Activated T-cell treated with anti-CD3 and anti-CD28 coated beads, Interleukin-2, amount 50 U/mL, for 4 hours (primary cell): ENCODE data around the gene GRID2. TPM values are rescaled to one million over a fixed set of nuclear protein-coding genes. Genes with fewer than 3 reads are reported as not detected.

Experiments
- ATAC-seq, 2 donors: fragments of 200-7000 bp; cut with Tn5 transposase; one replicate each; pipeline ENCODE4 v1.10.0; 2021
- DNase-seq: peaks from one replicate; pipeline ENCODE4 v3.0.0-alpha.2; 2020
- H3K27me3 Mint-ChIP-seq: one replicate; pipeline ENCODE4 v1.8.0; 2021; ENCODE audit warnings: low read depth, mixed read lengths
- H3K36me3 Mint-ChIP-seq: one replicate; pipeline ENCODE4 v1.8.0; 2022; ENCODE audit warnings: mixed read lengths; ENCODE audit not compliant: insufficient read depth
- H3K4me1 Mint-ChIP-seq: one replicate; pipeline ENCODE4 v1.8.0; 2021; ENCODE audit warnings: low read depth, mixed read lengths
- H3K4me3 Mint-ChIP-seq: one replicate; pipeline ENCODE4 v1.8.0; 2021; ENCODE audit warnings: mild to moderate bottlenecking, moderate library complexity, mixed read lengths
- H3K9me3 Mint-ChIP-seq: one replicate; pipeline ENCODE4 v1.8.0; 2021; ENCODE audit warnings: mixed read lengths
- total RNA-seq, 3 donors: library from RNA; stranded (reverse); gene quantifications; one replicate each; pipeline ENCODE4 v1.2.1, GENCODE V29; 2021

The GRID2 gene
- total RNA-seq, 3 donors from 2014 or later = 0.22 TPM; not detected in 2

DNA sequence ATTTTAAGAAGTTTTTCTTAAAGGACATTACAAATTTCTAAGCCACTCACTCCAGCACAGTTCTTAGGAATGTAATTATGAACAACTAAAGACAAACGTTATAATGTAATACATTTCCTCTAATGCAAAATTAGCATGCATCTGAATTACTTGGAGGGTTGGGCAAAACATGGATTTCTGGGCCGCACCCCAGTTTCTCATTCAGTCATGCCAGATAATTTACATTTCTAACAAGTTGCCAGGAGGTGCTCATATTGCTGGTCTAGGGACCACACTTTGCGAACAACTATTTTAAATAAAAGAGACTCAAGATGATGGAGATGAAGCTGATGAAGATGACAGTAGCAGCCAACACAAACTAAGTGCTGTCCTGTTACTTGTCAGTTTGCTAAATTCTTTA is 840.1 kb downstream of the GRID2 start:
- no peak for ATAC-seq
- Mint-ChIP-seq H3K27me3 (no peaks in the 10 kb centered on the region), H3K36me3 (no peaks in the 10 kb centered on the region), H3K4me1 (no peaks in the 10 kb centered on the region), H3K4me3 (no peak overlapping the region), H3K9me3 (no peaks in the 10 kb centered on the region)
- DNase-seq = no peak

DNA sequence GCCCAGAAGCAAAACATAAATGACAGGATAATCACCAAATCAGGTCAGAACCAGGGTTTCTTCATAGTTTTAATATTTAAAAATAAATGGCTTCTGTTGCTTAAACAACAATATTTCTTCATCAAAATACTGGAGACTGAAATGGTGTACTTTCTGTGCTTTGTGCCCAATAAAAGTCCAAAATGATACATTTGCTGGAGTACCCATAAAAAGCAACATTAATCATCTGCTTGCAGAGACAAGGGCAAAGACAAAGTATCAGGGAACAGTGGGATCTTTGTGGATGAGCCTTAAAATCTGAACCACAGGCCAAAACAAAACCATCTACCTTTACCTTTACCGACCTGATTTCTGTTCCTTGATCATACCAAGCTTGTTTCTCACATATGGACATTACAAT is 840.9 kb downstream of the GRID2 start:
- H3K27me3 Mint-ChIP-seq = no peaks in the 10 kb centered on the region

DNA sequence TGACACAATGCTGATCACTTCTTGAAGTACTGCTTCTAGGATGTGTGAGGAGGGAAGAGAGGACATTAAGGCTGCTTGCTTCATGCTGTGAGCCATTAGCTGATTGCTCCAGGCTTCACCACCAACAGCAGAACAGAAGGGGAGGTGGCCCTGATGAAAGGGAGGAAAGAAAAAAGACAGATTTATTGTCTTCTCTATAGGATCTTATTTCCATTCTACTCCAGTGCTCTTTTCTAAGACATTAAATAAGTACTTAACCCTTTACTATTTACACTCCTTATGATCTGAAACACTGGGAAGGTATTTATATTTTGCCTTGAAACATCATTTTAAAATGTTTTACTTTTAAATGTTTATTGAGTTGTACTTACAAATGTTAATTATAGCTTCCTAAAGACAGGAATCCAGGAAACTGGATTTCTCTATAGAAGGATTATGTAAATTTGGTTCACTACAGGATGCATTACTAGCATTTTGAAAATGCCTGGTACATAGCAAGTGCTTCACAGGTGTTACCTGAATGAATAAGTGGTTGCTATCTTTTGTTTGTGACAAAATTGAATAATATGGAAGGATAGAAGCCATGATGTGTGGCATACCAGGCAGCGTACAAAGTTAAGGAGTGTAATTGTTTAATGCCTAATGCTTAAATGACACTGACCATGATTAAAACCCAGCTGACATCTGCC is 843.9 kb downstream of the GRID2 start:
- no peaks in the 10 kb centered on the region for H3K4me1 Mint-ChIP-seq
- no peaks in the 10 kb centered on the region for H3K9me3 Mint-ChIP-seq
- H3K4me3 Mint-ChIP-seq = no peak overlapping the region
- H3K36me3 Mint-ChIP-seq = no peaks in the 10 kb centered on the region
- H3K27me3 Mint-ChIP-seq = no peaks in the 10 kb centered on the region
- no peak for ATAC-seq
- no peak for DNase-seq

More for the DNA sequence above, 840.9 kb downstream of the GRID2 start:
- ATAC-seq (no peak), DNase-seq (no peak)
- no peaks in the 10 kb centered on the region for H3K4me1 Mint-ChIP-seq
- H3K4me3 Mint-ChIP-seq = no peak overlapping the region
- no peaks in the 10 kb centered on the region for H3K36me3 Mint-ChIP-seq
- no peaks in the 10 kb centered on the region for H3K9me3 Mint-ChIP-seq

DNA sequence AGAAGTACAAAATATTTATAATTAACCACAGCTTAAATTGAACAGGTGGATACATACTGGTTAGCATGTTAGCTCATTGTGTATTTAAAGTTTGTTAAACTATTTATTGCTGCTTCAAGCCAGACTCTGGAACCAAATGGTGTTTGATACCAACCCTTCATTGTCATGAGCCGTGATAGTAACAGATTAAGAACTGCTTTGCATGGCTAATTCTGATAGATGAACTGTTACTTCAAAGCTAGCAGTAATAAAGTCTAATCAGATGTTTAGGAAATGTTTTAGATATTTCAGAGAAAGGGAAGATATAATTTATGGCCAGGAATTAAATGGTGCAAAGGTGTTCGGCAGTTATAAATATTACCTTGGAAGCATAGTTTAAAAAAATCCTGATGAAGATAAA is 848.7 kb downstream of the GRID2 start:
- no peaks in the 10 kb centered on the region for H3K36me3 Mint-ChIP-seq
- H3K4me3 Mint-ChIP-seq = no peak overlapping the region
- DNase-seq (no peak), ATAC-seq (no peak)
- no peaks in the 10 kb centered on the region for H3K4me1 Mint-ChIP-seq
- H3K27me3 Mint-ChIP-seq = no peaks in the 10 kb centered on the region
- H3K9me3 Mint-ChIP-seq = peaks cover 16% of the 10 kb centered on the region

DNA sequence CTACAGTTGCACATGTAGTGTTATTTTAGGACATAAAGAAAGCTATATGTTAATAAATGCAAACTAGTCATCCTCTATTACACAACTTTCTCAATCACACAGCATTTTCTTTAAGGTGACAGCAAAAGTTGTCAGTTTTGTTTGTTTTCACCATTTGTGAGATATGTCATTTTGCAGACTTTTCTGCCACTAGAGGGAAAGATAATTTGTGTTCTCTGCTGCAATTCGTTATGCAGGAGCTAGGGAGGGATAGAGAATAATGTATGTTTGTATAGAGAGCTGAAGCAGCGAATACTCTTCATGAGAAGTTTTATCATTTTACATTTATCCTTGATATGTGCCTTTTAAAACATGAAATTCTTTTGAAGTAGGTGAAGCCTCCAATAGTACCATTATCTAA is 854.2 kb downstream of the GRID2 start:
- H3K36me3 Mint-ChIP-seq = no peaks in the 10 kb centered on the region
- H3K9me3 Mint-ChIP-seq = peaks cover 19% of the 10 kb centered on the region
- ATAC-seq (no peak), DNase-seq (no peak)
- no peak overlapping the region for H3K4me3 Mint-ChIP-seq
- no peaks in the 10 kb centered on the region for H3K27me3 Mint-ChIP-seq
- H3K4me1 Mint-ChIP-seq = no peaks in the 10 kb centered on the region

DNA sequence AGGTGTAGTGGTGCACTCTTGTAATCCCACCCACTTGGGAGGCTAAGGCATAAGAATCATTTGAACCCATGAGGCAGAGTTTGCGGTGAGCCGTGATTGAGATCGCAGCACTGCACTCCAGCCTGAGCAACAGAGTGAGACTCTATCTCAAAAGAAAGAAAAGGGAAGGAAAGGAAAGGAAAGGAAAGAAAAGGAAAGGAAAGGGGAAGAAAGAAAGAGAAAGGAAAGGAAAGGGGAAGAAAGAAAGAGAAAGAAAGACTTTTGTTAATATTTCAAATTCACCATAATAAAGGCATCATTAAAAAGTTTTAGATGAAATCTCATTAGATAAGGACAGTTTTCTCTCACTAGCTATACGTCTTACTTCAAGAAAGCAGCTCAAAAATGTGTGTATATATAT is 864.3 kb downstream of the GRID2 start:
- no peaks in the 10 kb centered on the region for H3K27me3 Mint-ChIP-seq
- DNase-seq (no peak), ATAC-seq (no peak)
- no peaks in the 10 kb centered on the region for H3K36me3 Mint-ChIP-seq
- H3K4me3 Mint-ChIP-seq = no peak overlapping the region
- no peaks in the 10 kb centered on the region for H3K9me3 Mint-ChIP-seq
- H3K4me1 Mint-ChIP-seq = no peaks in the 10 kb centered on the region

DNA sequence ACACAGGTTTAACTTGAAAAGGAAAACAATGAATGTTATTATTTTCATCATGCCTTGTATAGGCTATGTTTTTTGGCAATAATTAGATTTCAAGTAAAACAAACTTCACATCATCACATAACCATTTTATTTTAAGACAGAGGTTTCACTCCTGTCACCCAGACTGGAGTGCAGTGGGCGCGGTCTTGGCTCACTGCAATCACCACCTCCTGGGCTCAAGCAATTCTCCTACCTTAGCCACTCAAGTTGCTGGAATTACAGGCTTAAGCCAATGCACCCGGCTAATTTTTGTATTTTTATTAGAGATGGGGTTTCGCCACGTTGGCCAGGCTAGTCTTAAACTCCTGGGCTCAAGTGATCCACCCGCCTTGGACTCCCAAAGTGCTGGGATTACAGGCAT is 866.2 kb downstream of the GRID2 start:
- Mint-ChIP-seq H3K9me3 (no peaks in the 10 kb centered on the region), H3K4me1 (no peaks in the 10 kb centered on the region), H3K36me3 (no peaks in the 10 kb centered on the region), H3K27me3 (no peaks in the 10 kb centered on the region), H3K4me3 (no peak overlapping the region)
- no peak for ATAC-seq
- DNase-seq = no peak

DNA sequence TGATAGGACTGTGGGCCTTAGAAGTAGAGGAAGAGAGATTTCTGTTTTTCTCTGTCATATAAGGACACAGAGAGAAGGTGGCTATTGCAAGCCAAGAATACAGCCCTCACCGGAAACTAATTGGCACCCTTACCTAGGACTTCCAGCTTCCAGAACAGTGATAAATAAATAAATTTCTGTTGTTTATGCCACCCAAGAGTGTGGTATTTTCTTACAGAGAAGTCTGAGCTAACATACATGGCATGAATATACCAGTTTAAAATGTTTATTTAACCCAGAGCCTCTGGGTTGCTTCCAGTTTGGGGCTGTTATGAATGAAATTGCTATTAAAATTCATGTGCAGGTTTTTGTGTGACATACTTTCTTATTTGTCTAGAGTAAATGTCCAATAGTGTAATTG is 870.8 kb downstream of the GRID2 start:
- DNase-seq (no peak), ATAC-seq (no peak)
- Mint-ChIP-seq H3K36me3 (no peaks in the 10 kb centered on the region), H3K4me3 (no peak overlapping the region), H3K4me1 (no peaks in the 10 kb centered on the region), H3K9me3 (peaks cover 3% of the 10 kb centered on the region), H3K27me3 (no peaks in the 10 kb centered on the region)

DNA sequence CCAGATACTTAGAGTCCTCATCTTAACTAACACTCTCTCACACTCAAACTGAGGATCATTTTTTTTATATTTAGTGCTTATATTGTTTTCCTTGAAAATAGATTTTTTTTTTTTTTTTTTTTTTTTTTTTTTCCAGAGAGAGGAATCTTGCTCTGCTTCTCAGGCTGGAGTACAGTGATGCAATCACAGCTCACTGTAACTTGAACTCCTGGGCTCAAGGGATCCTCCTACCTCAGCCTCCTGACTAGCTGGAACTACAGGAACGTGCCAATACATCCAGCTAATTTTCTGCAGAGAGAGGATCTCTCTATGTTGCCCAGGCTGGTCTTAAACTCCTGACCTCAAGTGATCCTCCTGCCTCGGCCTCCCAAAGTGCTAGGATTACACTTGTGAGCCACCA is 874.5 kb downstream of the GRID2 start:
- no peaks in the 10 kb centered on the region for H3K27me3 Mint-ChIP-seq
- H3K4me3 Mint-ChIP-seq = no peak overlapping the region
- ATAC-seq (no peak), DNase-seq (no peak)
- H3K36me3 Mint-ChIP-seq = no peaks in the 10 kb centered on the region
- peaks cover 4% of the 10 kb centered on the region for H3K9me3 Mint-ChIP-seq
- H3K4me1 Mint-ChIP-seq = no peaks in the 10 kb centered on the region

DNA sequence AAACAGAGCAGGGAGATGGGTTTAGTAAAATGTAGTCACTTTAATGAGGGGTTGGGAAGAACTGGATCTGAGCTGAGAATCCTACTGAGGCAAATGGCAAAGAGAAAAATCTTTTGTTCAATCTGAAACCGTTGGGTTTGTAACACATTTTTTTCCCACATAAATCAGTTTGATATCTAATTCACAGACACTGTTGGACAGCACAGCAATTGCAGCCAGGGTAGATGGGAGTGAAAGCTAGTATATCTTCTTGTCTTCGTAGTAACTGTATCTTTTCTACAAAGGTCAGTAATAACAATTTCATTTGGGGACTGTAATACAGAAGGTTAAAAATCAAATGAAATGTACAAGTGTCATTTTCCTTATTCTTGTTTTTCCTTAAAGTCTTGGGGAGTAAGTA is 875.3 kb downstream of the GRID2 start:
- DNase-seq = no peak
- Mint-ChIP-seq H3K27me3 (no peaks in the 10 kb centered on the region), H3K9me3 (peaks cover 5% of the 10 kb centered on the region), H3K36me3 (no peaks in the 10 kb centered on the region), H3K4me3 (no peak overlapping the region), H3K4me1 (no peaks in the 10 kb centered on the region)
- no peak for ATAC-seq

DNA sequence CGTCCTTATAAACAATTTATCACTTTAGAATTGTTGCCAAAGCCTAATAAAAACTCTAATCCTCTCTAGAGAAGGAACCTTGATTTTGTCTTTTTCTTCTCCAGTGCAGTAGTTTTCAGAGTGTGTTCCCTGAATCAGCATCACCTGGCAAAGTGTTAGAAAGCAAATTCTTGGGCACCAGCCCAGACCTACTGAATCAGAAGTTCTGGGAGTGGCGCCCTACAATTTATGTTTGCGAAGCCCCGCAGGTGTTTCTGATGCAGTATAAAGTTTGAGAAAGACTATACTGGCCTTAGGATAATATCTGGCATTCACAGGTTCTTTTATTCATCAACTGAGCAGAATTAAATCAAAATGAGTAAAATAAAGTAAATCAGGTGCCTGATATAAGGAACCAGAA is 879.0 kb downstream of the GRID2 start:
- Mint-ChIP-seq H3K27me3 (no peaks in the 10 kb centered on the region), H3K4me3 (no peak overlapping the region), H3K4me1 (no peaks in the 10 kb centered on the region), H3K36me3 (no peaks in the 10 kb centered on the region), H3K9me3 (peaks cover 5% of the 10 kb centered on the region)
- DNase-seq (no peak), ATAC-seq (no peak)

DNA sequence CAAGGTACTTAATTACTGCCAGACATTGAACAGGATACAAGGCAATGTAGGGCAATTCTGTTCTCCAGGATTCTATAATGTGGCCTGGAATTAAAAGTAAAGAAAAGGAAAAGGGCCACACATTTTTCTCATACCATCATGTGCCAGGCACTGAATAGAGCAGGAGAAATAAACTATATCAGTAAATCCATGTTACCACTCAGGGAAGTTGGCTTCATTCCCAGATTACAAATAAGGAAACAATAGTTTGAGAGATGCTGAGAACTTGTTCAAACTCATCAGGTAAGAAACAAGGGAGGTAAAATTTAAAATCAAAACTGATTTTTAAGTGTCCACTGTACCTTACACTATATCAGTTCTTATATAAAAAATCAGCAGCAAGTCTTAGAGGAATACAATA is 879.8 kb downstream of the GRID2 start:
- peaks cover 5% of the 10 kb centered on the region for H3K9me3 Mint-ChIP-seq

DNA sequence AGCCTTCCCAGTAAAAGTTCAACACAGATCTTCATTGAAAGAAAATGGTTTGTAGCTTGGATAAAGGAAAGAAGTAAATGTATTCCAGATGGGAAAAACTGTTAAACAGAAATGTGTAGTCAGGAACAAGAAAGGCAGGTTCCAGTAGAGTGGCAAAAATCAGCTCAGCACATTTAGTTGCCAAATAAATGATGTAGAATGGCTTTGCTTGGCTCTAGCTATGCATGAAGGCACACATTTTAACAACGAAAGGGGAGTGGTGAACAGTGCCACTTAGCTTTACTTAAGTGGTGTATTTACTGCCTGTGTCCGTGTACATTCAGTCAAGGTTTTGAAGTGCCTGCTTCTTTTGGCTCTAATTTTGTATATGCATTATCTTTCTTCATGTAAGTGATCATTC is 880.3 kb downstream of the GRID2 start:
- no peak overlapping the region for H3K4me3 Mint-ChIP-seq
- DNase-seq = no peak
- no peaks in the 10 kb centered on the region for H3K4me1 Mint-ChIP-seq
- no peak for ATAC-seq
- no peaks in the 10 kb centered on the region for H3K36me3 Mint-ChIP-seq
- H3K9me3 Mint-ChIP-seq = peaks cover 3% of the 10 kb centered on the region
- H3K27me3 Mint-ChIP-seq = no peaks in the 10 kb centered on the region

More for the DNA sequence above, 879.8 kb downstream of the GRID2 start:
- Mint-ChIP-seq H3K4me3 (no peak overlapping the region), H3K4me1 (no peaks in the 10 kb centered on the region), H3K36me3 (no peaks in the 10 kb centered on the region), H3K27me3 (no peaks in the 10 kb centered on the region)
- DNase-seq = no peak
- ATAC-seq = no peak

DNA sequence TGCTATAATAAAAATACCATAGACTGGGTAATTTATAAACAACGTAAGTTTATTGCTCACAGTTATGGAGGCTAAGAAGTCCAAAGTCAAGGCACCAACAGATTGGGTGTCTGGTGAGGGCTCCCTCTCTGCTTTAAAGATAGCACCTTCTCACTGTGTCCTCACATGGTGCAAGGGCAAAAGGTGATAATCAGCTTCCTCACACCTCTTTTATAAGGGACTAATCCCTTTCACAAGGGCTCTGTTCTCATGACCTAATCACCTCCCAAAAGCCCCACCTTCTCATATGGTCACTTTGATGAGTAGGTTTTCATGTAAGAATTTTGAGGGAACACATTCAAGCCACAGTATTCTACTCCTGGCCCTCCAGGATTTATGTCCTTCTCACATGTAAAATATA is 883.1 kb downstream of the GRID2 start:
- peaks cover 7% of the 10 kb centered on the region for H3K9me3 Mint-ChIP-seq

DNA sequence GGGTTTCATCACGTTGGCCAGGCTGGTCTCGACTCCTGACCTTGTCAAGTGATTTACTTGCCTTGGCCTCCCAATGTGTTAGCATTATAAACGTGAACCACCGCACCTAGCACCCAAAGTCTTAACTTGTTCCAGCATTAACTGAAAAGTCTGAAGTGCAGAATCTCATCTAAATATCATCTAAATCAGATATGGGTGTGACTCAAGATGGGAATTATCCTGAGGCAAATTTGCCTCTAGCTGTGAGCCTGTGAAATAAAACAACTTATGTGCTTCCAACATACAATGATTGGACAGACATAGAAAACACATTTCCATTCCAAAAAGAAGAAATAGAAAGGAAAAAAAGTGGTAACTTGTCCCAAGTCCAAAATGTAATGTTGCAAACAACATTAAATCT is 883.7 kb downstream of the GRID2 start:
- no peak for ATAC-seq

More for the DNA sequence above, 883.1 kb downstream of the GRID2 start:
- ATAC-seq (no peak), DNase-seq (no peak)
- no peaks in the 10 kb centered on the region for H3K36me3 Mint-ChIP-seq
- no peak overlapping the region for H3K4me3 Mint-ChIP-seq
- H3K27me3 Mint-ChIP-seq = no peaks in the 10 kb centered on the region
- no peaks in the 10 kb centered on the region for H3K4me1 Mint-ChIP-seq

DNA sequence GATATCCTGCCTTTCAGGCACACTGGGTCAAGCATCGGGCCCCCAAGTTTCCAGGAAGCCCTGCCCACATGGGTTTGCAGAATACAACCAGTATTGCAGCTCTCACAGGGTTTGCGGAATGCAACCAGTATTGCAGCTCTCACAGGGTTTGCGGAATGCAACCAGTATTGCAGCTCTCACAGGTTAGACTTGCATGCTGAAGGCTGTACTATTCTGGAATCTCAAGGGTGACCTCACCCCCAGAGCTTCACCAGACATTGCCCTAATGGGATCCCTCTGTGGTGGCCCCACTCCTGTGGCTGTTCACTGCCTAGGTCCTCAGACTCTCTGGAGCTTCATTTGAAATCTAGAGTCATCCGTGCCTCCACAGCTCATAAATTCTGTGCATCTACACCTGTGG is 884.1 kb downstream of the GRID2 start:
- Mint-ChIP-seq H3K9me3 (peaks cover 9% of the 10 kb centered on the region), H3K36me3 (no peaks in the 10 kb centered on the region), H3K4me1 (no peaks in the 10 kb centered on the region), H3K27me3 (no peaks in the 10 kb centered on the region), H3K4me3 (no peak overlapping the region)
- DNase-seq (no peak), ATAC-seq (no peak)

More for the DNA sequence above, 883.7 kb downstream of the GRID2 start:
- H3K4me1 Mint-ChIP-seq = no peaks in the 10 kb centered on the region
- no peaks in the 10 kb centered on the region for H3K27me3 Mint-ChIP-seq
- no peak for DNase-seq
- H3K36me3 Mint-ChIP-seq = no peaks in the 10 kb centered on the region
- no peak overlapping the region for H3K4me3 Mint-ChIP-seq
- H3K9me3 Mint-ChIP-seq = peaks cover 9% of the 10 kb centered on the region
